GM19240 (cell line): Measurements from ENCODE around the gene STUB1.
"Not testable (repeated sequence)": the region's sequence is repeated elsewhere in the genome, so short reads cannot be mapped to it uniquely, and the experiment has no call there.

Experiments
- DNase-seq: peaks from one replicate; pipeline ENCODE4 v3.0.0; 2011; ENCODE audit warnings: low spot score; ENCODE audit not compliant: insufficient read length

STUB1 gene

DNA sequence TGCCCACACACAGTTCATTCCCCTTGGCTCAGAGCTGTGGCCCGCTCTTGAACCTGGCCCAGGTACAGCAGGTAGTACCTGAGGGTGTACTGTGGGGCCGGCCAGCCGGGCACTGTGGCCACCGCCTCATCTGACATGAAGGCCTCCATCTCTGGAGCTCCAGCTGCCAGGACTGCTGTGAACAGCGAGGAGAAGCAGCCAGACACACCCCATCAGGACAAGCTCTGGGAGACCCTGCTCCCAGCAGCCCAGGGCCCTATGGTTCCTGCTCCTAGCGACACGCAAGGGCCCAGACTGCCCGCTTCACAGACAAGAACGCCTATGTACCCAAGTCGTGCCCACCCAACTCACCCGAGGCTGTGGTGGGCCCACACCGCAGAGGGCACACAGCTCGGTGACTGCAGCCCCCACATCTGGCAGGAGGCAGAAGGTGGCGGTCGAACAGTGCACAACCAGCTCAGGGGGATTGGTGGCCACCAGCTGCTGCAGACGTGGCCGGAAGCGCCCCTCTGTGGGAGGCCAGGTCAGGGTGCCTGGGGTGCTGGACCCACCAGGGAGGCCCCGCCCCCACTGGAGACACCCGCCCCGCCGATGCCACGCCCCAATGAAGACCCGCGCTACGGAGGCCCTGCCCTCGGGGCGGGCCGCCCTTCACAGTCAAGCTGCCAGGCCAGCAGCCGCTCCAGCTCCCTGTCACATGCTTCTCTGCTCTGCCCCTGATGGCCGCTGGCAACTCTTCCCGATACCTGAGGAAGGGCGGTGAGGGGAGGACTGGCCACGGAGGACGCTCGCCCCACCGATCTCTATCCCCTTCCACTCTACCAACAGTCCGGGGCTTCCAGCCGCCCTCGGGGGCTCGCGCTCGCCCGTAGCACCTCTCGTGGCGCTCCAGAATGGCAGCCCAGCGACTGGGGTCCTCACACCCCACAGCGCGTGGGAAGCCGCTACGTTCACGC, 1.1 kb upstream of the STUB1 start:
- DNase-seq = no peak

DNA sequence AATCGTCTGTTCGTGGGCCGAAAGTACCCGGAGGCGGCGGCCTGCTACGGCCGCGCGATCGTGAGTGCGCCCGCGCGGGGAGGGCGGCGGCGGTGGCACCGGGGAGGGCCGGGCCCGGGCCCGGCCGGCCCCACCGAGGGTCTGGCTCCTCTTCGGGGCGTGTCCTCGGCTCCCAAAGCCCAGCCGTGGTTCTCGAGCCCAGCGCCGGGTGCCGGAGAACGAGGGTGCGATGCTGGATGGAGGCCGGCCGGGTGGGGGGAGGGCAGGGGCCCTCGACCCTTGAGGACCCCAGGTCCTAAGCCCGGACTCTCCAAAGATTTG, 375 bp downstream of the STUB1 start:
- no peak for DNase-seq

DNA sequence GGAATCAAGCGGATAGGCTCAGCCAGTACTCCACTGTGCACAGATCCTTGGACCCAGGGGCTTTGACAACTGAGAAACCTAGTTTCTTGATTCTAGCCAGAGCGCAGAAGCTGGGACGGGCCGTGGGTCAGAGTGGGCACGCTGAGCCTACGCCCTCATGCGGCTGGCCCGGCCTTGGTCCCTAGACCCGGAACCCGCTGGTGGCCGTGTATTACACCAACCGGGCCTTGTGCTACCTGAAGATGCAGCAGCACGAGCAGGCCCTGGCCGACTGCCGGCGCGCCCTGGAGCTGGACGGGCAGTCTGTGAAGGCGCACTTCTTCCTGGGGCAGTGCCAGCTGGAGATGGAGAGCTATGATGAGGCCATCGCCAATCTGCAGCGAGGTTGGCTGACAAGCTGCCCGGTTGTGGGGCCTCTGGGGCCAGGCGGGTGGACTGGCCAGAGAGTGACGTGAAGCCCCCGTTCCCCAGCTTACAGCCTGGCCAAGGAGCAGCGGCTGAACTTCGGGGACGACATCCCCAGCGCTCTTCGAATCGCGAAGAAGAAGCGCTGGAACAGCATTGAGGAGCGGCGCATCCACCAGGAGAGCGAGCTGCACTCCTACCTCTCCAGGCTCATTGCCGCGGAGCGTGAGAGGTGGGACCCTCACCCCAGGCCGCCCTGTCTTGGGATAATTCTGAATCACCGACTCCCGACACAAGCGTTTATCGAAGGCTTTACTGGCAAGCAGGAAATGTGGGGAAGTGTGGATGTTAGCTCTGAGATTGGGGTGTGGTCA, 946 bp downstream of the STUB1 start:
- DNase-seq = no peak

DNA sequence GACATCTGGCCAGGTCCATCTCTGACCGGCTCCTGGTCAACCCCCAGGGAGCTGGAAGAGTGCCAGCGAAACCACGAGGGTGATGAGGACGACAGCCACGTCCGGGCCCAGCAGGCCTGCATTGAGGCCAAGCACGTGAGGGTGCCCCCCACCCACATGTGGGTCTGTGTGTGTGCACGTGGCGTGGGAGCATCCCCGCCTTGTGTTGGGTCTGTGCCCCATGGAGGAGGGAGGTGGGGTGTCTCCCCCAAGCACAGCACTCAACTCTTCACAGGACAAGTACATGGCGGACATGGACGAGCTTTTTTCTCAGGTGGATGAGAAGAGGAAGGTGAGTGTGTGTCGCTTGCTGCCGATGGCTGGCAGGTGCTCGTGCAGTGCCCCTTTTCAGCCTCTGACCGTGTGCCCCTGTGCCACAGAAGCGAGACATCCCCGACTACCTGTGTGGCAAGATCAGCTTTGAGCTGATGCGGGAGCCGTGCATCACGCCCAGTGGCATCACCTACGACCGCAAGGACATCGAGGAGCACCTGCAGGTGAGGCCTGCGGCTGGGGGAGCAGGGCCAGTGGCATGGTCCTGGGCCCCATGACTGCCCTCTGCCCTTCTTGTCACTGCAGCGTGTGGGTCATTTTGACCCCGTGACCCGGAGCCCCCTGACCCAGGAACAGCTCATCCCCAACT, 1.7 kb downstream of the STUB1 start:
- no peak for DNase-seq

DNA sequence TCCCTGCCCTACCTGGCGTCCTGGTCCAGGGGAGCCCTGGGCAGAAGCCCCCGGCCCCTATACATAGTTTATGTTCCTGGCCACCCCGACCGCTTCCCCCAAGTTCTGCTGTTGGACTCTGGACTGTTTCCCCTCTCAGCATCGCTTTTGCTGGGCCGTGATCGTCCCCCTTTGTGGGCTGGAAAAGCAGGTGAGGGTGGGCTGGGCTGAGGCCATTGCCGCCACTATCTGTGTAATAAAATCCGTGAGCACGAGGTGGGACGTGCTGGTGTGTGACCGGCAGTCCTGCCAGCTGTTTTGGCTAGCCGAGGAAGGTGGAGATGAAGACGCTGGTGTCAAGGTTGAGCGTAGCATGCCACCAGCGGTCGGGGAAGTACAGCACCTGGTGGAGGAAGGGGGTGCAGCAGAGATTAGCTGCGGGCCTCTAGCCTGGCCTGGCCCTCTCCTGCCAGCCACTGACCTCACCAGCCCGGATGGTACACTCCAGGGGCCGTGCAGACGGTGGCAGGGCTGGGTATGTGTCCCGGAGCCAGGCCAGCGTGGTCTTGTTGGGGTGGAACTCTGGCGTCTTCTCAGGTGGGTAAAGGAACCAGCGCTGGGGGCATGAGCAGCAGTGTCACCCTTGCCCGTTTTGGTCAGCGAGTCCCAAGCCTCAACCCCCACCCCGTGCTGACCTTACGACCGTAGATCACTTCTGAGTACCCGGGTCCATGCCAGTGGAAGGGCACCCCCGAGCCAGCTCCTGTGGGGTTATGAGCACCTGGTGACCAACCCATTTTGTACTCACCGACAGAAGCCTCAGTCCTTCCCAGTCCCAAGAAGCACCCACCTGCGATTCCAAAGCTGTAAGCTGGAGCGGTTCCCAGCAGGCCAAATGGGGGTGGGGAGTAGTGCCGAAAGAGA, 2.5 kb downstream of the STUB1 start:
- DNase-seq = no peak

DNA sequence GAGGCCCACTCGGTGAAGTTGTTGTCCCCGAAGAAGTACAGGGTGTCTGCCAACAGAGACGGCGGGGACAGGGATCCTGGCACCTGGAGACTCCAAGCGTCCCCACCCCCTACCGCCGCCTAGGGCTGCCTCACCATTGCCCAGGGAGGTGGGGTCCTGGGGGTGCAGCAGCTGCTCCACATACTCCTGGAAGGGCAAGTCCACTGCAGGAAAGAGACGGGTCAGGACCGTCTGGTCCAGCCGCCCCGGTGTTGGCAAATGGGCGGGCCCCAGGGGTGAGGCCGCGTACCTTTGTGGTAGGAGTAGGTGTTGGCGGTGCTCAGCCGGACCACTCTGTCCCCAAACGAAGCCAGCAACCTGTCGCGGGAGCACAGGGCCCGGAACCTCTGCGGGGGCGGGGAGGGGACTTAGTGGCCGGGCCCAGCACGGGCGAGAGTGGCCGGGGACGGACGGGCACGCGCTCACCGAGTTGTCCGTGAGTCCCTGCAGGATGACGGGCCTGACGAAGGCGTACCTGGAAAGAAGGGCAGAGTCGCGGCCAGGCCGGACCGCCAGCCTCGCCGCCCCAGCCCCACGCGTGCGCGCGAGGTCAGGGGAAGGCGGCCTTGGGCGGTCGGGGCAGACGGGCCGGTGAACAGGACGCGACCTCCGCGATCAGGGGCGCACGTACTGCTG, 3.3 kb downstream of the STUB1 start:
- no peak for DNase-seq

DNA sequence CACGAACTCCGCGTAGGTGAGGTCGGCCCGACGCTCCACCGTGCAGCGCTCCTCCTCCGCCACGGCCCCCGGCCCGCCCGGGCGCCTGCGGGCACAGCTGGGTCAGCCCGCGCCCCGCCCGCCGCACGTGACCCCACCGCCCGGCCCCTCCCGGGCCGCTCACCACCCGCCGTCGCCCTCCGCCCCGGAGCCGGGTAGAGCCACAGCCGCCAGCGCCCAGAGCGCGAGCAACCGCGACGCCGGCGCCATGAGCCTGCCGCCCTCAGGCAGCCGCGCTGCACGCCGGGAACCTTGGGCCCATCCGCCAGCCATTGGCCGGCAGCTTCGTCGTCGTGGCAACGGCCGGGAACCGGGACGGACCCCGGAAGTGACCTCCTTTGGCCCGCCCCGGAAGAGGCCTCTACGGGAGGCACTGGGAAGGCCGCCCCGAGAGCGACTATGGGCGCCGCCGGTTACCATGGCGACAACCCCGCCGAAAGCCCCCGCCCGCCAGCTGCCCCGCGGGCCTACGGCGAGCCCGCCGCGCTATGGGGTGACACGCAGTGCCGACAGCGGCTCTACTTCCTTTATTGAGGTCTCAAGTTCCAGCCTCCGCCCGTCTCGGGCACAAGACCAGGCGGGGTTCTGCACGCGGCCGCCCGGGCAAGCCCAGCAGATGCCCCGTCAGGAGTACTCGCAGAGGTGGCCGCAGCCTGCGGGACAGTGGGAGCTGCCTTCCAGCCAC, 4.0 kb downstream of the STUB1 start, which contains the start of gene JMJD8:
JMJD8 (minus strand) TSS at position 264 of the 724 bp plus-strand sequence; CDS start at position 249, 15 bp downstream.
- DNase-seq = peak; percentile 99

DNA sequence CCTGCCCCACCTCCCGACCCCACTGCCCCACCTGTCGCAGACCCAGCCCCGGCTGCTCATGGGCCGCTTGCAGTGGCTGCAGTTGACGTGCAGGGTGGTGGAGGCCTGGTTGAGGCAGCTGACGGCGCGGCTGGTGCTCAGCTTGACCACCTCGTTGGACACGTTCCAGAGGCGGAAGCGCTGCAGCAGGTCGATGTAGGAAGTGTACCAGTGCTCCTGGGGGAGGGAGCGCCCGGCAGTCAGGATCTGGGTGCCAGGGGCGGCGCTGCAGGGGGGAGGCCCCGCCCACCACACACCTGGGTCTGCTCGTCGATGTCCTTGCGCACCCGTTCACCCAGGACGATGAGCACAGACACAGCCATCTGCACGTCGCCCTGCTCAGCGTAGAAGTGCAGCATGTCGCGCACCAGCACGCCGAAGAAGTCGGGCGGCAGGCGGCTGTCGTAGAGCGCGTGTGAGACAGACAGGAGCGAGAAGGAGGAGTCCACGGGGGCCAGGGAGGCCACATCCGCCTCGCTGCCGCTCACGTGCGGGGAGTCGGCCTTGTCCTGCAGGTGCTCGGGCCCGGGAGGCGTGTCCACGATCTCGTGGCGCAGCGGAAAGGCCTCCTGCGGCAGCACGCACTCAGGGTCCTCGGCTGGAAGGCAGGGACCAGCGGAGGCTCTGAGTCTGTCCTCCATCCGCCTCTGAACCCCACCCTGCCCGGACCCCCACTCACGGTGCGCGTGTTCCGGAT, 4.9 kb downstream of the STUB1 start:
- no peak for DNase-seq

DNA sequence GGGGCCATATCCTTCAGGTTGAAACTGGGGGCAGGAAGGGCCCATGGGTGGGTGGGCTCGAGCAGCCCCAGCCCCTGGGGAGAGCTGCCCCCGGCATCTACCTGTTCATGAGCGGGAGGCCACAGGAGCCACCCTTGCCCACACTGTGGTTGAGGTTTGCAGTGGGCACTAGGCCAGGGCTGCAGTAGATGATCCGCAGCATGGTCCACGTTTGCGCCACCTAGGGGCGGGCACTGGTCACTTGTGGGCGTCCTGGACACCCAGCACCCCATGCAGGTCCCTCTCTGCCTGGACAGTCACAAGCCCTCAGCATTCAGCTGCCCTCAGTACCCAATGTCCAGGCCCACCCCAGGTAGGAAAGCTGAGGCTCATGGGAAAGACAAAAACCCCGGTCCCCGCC, 5.8 kb downstream of the STUB1 start:
- DNase-seq = no peak

DNA sequence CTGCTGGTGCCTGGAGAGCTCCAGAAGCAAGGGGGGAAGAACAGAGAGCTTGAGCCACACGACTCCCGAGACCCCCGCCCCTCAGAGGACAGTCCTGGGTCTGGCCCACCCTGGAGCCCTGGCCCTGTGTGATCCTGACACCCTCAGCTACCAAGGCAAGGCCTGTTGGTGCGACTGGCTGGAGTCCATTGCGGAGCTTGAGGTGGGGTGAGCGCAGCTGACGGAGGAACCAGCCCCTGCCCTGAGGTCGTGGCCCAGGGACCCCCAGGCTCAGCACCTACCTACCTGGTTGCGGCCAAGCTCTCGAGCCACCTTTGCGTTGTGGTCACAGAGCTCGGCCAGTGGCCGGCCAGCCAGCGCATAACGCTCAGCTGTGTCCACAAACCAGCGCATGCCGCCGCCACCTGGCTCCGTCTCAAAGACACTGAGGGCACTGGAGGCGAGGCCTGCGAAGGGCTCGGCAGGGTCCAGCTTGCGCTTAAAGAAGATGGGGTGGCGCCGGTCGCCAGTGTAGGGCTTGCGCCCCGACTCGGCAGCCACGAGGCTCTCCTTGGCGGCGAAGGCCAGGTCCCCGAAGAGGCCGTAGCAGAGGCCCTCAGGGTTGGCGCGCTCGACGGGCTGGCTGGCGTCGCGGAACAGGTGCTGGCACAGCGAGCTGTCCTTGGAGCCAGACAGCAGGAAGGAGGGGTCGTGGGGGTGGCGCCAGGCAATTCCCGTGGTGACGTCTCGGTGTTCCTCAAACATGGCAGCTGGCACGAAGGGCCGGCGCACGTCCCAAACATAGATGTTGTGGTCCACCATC, 6.5 kb downstream of the STUB1 start:
- no peak for DNase-seq

DNA sequence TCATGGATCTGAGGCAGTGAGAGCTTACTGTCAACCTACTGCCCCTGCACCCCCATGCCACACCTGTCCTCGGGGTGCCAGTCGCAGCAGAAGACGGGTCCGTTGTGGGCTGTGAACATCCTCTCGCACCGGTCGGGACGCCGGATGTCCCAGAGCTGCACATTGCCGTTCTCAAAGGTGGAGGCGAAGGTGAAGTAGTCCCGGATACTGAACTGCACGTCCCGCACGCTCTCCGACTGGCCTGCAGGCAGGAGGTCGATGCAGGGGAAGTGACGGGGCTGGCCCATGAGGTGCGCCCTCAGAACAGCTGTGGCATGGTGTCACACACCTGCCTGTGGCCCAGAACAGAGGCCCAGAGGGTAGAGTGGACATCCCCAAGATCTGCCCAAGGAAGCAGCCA, 7.3 kb downstream of the STUB1 start:
- no peak for DNase-seq

DNA sequence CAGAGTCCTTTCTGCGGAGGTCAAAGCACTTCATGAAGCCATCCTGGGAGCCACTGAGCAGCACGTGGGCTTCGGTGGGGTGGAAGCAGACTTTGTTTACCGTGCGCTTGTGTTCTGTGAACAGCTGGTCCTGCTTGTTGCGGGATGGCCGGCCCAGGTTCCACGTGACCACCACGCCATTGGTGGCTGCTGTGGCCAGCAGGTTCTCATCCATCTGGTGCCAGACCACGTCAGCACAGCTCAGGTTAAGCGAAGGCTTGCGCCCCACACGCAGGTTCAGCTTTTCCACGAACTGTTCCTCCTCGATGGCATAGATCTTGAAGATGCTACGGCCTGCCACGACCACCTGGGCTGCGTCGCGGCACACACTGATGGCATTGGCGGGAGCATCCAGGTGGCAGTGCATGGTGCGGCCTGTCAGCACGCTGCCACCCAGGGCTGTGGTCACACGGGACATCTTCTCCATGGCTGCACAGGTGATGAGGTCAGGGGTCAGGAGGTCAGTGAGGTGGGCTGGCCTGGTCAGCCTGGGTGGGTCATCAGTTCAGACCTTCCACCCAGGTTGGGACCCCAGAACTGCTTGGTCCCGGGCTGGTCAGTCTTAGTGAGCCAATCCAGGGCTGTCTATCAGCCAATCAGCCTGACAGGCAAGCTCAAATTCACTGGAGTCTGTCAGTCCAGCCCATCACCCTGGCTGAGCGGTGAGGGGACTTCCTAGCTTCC, 9.1 kb downstream of the STUB1 start:
- no peak for DNase-seq

DNA sequence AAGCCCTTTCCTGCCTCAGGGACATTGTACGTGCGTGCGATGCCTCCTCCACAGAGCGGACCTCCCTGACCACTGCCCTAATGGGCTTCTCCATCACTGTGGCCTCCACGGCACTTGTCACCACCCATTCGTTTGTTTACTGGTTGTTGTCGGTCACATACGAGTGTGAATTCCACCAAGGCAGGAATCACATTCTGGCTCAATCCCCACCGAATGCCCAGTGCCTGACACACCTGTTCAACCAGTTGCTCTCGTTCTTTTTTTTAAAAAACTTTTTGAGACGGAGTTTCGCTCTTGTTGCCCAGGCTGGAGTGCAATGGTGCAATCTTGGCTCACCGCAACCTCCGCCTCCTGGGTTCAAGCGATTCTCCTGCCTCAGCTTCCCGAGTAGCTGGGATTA, 11.0 kb downstream of the STUB1 start:
- DNase-seq = not testable (repeated sequence)

DNA sequence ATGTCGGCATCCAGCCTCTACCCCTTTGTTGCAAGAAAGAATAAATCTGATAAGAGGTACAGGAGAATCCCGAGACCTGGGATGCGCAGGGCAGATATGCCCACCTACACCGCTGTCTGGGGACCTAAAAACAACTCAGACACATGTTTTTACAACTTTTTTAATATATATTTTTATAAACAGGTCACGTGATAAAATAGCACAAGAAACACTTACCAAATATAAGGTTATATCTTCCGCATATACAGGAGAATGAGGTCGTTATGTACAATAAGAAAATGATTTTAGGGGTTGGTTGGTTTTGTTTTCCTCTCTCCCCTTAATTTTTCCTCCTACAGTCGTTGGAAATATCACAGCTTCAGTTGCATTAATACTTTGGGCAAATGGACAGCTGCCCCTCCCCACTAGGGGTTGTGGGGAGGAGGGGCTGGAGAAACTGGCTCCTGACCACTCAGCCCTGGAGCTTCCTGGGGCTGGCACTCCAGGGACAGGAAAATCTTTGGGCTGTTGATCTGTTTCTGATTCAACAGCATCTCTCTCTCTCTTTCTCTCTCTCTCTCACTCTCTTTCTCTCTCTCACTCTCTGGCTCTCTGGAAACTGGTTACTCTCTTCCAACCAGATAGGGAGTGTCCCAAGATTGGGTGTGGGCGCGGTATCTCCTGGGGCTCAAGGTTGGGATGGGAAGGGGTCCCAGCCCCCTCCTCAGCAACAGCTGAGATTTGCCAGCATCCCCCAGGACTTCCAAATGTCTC, 12.3 kb downstream of the STUB1 start:
- no peak for DNase-seq

DNA sequence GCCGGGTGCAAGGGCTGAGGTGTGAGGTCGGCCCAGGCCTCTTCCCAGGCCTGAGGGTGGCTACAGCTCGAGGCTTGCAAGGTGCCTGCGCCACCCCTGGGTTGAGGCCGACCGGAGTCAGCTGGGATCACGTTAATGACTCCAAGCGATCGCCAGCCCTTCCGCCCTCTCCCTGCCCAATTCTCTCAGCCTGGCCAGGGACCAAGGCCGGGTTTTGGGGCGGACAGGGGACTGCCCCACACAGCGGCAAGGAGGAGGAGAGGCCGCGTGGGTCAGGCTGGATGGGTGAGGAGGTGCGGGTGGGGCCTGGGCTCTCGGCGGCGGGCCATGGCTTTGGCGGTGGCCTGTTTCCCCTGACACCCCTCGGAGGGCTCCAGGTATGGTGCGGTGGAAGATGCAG, 13.2 kb downstream of the STUB1 start:
- DNase-seq = no peak

DNA sequence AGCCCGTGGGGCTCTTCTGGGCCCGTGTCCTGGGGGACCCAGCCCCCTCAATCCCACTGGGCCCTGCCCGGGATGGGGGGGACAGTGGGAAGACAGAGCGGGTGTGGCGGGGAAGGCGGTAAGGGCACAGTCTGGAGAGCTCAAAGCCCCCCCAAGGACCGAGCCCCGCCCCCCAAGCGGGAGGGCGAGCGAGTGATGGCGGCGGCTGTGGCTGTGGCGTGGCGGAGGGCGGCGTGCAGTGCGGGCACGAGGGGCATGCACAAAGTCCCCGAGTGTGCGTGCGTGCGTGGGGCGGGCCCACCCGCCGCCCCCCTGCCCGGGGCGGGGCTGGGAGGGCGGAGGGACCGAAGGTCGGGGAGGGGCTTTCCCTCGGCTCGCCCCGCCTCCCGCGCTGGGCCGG, 13.6 kb downstream of the STUB1 start:
- no peak for DNase-seq
